ENCODE results near the gene ZNF496. TPM values are rescaled to one million over a fixed set of nuclear protein-coding genes. Genes with fewer than 3 reads are reported as not detected.

Gene ZNF496
- total RNA-seq, 2 donors from 2014 or later, result 29.7 to 32.9 TPM

DNA sequence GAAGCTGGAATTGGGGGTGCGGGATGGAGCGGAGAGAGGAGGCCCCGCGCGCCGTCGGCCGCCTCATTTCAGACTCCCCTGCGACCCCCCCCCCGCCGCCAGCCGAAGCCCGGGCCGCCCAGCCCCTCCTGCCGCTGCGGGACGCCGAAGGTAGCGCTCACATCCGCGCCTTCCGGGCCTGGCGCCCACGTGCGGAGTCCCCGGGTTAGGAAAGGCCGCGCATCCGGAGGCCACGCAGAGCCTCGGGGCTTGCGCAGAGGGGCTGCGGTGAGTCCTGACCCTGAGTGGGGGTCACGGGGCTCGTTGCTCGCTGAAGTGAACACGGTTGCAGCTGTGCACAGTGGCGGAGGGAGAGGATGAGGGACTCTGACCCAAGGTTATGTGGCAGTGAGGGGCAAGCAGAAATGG, 552 bp upstream of the ZNF496 start:
- Mint-ChIP-seq H3K27ac (no peak overlapping the region), H3K9me3 (no peaks in the 10 kb centered on the region), H3K36me3 (ENCODE audit: insufficient read depth in 2 of 2) (peaks cover 4 to 5% of the 10 kb centered on the region in 2 donors), H3K4me3 (peak overlapping the region; percentile 62 to 72), H3K27me3 (ENCODE audit: low read depth) (no peaks in the 10 kb centered on the region), H3K4me1 (ENCODE audit: low read depth) (peaks cover 58% of the 10 kb centered on the region)
- peak; percentile 59 to 66 for ATAC-seq (replicated peaks in 1 of 2)
- peak; percentile 75 to 76 for DNase-seq

- peak overlapping the region; percentile 89 for H3K27ac Mint-ChIP-seq
- no peaks in the 10 kb centered on the region for H3K27me3 Mint-ChIP-seq (ENCODE audit: low read depth)
- peak; percentile 73 to 78 for DNase-seq
- peak overlapping the region; percentile 95 to 96 for H3K4me3 Mint-ChIP-seq
- ATAC-seq (replicated peaks in 1 of 2), result peak; percentile 67 to 73
- H3K9me3 Mint-ChIP-seq, result no peaks in the 10 kb centered on the region
- peaks cover 4 to 7% of the 10 kb centered on the region in 2 donors for H3K36me3 Mint-ChIP-seq (ENCODE audit: insufficient read depth in 2 of 2)
- H3K4me1 Mint-ChIP-seq (ENCODE audit: low read depth), result peaks cover 63% of the 10 kb centered on the region
These were observed 519 bp downstream of the ZNF496 start for GRCh38 chr1:247331172-247331524.

DNA sequence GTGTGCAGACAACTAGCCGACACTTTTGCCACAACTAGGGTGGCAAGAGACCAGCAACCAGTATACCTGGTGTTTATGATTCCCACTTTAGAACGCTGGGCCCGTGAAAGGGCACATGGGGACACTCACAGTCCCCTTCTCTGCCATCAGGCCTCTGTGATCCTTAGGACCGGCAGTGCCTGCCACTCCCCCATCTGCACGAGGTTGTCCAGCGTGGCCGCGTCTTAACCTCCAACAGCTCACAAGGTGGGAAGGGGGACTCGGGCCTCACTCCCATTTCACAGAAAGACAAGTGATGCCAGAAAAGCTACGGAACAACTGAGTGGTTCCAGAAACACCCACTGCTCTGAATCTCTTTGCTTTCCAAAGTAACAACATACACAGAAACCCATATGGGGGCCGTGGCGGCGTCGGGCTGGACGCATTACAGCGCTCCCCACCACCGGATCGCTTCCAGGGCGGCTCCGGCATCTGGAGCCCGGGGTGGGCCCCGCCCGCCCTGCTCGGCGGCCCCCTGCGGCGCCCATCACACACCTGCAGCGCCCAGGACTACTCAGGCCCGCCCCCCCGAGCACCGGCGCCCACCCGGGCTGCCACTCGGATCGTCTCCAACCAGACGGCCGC, 1.0 kb downstream of the ZNF496 start:
- Mint-ChIP-seq H3K9me3 (no peaks in the 10 kb centered on the region), H3K27ac (peak overlapping the region; percentile 89), H3K36me3 (ENCODE audit: insufficient read depth in 2 of 2) (peaks cover 4 to 7% of the 10 kb centered on the region in 2 donors), H3K4me3 (peak overlapping the region; percentile 95 to 96), H3K27me3 (ENCODE audit: low read depth) (no peaks in the 10 kb centered on the region), H3K4me1 (ENCODE audit: low read depth) (peaks cover 64% of the 10 kb centered on the region)
- ATAC-seq (replicated peaks in 1 of 2), result no peak
- DNase-seq, result no peak

- Mint-ChIP-seq H3K27ac (no peak overlapping the region), H3K9me3 (no peaks in the 10 kb centered on the region), H3K36me3 (ENCODE audit: insufficient read depth in 2 of 2) (peaks cover 7% of the 10 kb centered on the region in 2 donors), H3K4me1 (ENCODE audit: low read depth) (peaks cover 51% of the 10 kb centered on the region), H3K4me3 (no peak overlapping the region), H3K27me3 (ENCODE audit: low read depth) (no peaks in the 10 kb centered on the region)
- ATAC-seq (replicated peaks in 1 of 2) (no peak), DNase-seq (no peak)
These were observed 2.5 kb downstream of the ZNF496 start for GRCh38 chr1:247329097-247329617.

GRCh38 chr1:247328311-247328710, 3.4 kb downstream of the ZNF496 start:
- DNase-seq (no peak), ATAC-seq (replicated peaks in 1 of 2) (no peak)
- Mint-ChIP-seq H3K27ac (no peak overlapping the region), H3K9me3 (no peaks in the 10 kb centered on the region), H3K4me1 (ENCODE audit: low read depth) (peaks cover 53% of the 10 kb centered on the region), H3K4me3 (no peak overlapping the region), H3K27me3 (ENCODE audit: low read depth) (no peaks in the 10 kb centered on the region), H3K36me3 (ENCODE audit: insufficient read depth in 2 of 2) (peaks cover 7 to 13% of the 10 kb centered on the region in 2 donors)

GRCh38 chr1:247326411-247327130, 5.1 kb downstream of the ZNF496 start:
- Mint-ChIP-seq H3K27me3 (ENCODE audit: low read depth) (no peaks in the 10 kb centered on the region), H3K4me3 (peak overlapping the region in 1 of 2 donors; percentile 5), H3K9me3 (no peaks in the 10 kb centered on the region), H3K36me3 (ENCODE audit: insufficient read depth in 2 of 2) (peaks cover 9 to 18% of the 10 kb centered on the region in 2 donors), H3K27ac (no peak overlapping the region), H3K4me1 (ENCODE audit: low read depth) (peaks cover 58% of the 10 kb centered on the region)
- no peak for DNase-seq
- ATAC-seq (replicated peaks in 1 of 2), result no peak

DNA sequence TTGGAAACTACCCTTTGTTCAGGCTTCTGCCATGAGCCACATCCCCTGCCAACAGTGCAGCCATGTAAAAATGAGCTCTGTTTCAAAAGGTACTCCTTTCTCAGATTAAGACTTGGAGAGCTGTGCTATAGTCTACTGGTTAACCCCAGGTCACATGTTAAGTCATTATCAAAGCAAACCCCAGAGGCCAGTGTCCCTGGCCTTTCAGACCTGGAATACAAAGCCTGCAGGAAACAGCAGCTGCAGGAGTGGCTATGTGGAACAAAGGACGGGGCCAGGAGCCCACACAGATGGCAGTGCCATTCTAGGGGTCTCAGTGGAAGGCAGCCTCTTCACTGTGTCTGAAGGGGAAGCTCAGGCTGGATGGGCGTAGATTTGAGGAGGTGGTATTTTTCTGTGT, 6.7 kb downstream of the ZNF496 start:
- Mint-ChIP-seq H3K4me3 (no peak overlapping the region), H3K27me3 (ENCODE audit: low read depth) (no peaks in the 10 kb centered on the region), H3K9me3 (no peaks in the 10 kb centered on the region), H3K36me3 (ENCODE audit: insufficient read depth in 2 of 2) (peaks cover 8 to 23% of the 10 kb centered on the region in 2 donors), H3K27ac (no peak overlapping the region), H3K4me1 (ENCODE audit: low read depth) (peaks cover 50% of the 10 kb centered on the region)
- DNase-seq (no peak), ATAC-seq (replicated peaks in 1 of 2) (no peak)

GRCh38 chr1:247324204-247324787, 7.4 kb downstream of the ZNF496 start:
- no peaks in the 10 kb centered on the region for H3K27me3 Mint-ChIP-seq (ENCODE audit: low read depth)
- H3K36me3 Mint-ChIP-seq (ENCODE audit: insufficient read depth in 2 of 2), result peaks cover 8 to 23% of the 10 kb centered on the region in 2 donors
- H3K27ac Mint-ChIP-seq, result no peak overlapping the region
- no peak overlapping the region for H3K4me3 Mint-ChIP-seq
- H3K9me3 Mint-ChIP-seq, result no peaks in the 10 kb centered on the region
- no peak for DNase-seq
- ATAC-seq (replicated peaks in 1 of 2), result no peak
- peaks cover 48% of the 10 kb centered on the region for H3K4me1 Mint-ChIP-seq (ENCODE audit: low read depth)

DNA sequence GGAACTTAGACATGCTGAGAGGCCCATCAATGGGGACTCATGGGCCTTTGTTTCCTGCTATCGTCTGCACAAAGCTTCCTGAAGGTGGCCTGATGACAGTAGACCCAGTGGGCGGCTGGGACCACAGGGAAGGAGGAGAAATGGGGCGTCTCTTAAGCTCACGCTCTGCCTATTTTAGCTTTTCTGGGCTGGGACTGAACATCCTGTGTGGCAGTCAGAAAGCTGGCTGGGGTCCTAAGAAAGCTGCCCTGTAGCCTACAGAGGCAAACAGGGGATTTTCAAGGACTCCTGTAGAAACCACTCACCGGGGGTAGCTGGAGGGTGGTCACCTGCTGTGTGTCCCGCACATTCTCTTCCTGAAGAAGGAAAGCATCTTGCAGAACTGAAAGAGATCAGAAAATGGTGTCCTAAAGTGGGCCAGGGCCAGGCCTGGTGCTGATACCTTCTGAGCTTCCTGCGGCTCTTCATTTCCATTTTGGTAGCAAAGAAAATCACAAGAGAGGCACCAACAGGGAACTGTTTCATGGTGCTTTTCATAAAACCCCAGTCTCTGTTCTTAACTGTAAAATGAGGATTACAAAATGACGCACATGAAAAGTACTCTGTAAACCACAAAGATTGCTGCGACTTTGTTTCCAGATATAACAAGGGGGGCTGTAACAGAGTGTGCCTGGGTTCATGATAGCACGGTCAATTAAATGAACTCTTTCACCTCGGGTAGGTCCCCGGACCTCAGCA, 8.6 kb downstream of the ZNF496 start:
- DNase-seq (peak; percentile 43 to 58), ATAC-seq (replicated peaks in 1 of 2) (peak; percentile 76 to 80)
- Mint-ChIP-seq H3K9me3 (no peaks in the 10 kb centered on the region), H3K4me3 (peak overlapping the region; percentile 77 to 81), H3K27ac (peak overlapping the region; percentile 94), H3K27me3 (ENCODE audit: low read depth) (no peaks in the 10 kb centered on the region), H3K36me3 (ENCODE audit: insufficient read depth in 2 of 2) (peaks cover 5 to 23% of the 10 kb centered on the region in 2 donors), H3K4me1 (ENCODE audit: low read depth) (peaks cover 45% of the 10 kb centered on the region)

DNA sequence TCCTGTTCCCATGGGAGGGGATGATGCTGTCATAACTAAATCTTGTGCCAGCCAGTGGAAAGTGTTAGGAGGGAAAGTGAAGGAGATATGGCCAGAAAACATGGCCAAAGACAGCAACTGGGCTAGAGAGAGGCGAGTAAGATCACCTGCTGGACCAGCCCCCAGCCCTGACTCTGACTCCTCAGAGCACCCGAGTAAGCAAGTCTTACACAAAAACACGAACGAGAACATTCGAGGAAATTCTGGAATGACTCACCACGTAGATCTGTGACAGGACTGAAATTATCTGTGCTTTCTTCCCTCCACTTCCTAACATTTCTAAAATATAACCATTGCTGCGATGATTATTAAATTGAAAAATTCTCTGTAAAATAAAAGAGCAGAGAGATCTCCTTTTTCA, 9.2 kb downstream of the ZNF496 start:
- peaks cover 5 to 23% of the 10 kb centered on the region in 2 donors for H3K36me3 Mint-ChIP-seq (ENCODE audit: insufficient read depth in 2 of 2)
- DNase-seq (peak; percentile 38 to 39), ATAC-seq (replicated peaks in 1 of 2) (peak; percentile 73 to 77)
- H3K27ac Mint-ChIP-seq, result peak overlapping the region; percentile 94
- peaks cover 44% of the 10 kb centered on the region for H3K4me1 Mint-ChIP-seq (ENCODE audit: low read depth)
- no peaks in the 10 kb centered on the region for H3K9me3 Mint-ChIP-seq
- no peaks in the 10 kb centered on the region for H3K27me3 Mint-ChIP-seq (ENCODE audit: low read depth)
- H3K4me3 Mint-ChIP-seq, result peak overlapping the region; percentile 77 to 81

DNA sequence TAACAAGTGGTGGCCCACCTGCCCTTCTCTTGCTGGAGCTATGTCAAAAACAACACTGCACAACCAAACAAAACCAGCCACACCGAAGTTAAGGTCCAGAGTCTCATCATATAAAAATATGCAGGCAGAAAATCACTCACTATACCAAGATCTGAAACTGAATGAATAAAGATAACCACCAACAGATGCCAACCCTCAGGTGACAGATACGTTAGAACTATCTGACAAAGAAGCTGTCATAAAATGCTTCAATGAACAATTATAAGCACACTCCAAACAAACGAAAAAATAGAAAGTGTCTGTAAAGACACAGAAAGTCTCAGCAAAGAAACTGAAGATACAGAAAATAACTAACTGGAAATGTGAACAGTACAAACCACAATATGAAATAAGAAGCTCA, 14.0 kb downstream of the ZNF496 start:
- Mint-ChIP-seq H3K9me3 (no peaks in the 10 kb centered on the region), H3K27ac (peak overlapping the region; percentile 31), H3K4me3 (peak overlapping the region in 1 of 2 donors; percentile 70), H3K27me3 (ENCODE audit: low read depth) (no peaks in the 10 kb centered on the region), H3K36me3 (ENCODE audit: insufficient read depth in 2 of 2) (peaks cover 2 to 20% of the 10 kb centered on the region in 2 donors), H3K4me1 (ENCODE audit: low read depth) (peaks cover 27% of the 10 kb centered on the region)
- DNase-seq, result no peak
- no peak for ATAC-seq (replicated peaks in 1 of 2)

GRCh38 chr1:247316590-247317197, 15.0 kb downstream of the ZNF496 start:
- Mint-ChIP-seq H3K4me3 (no peak overlapping the region), H3K27ac (no peak overlapping the region), H3K4me1 (ENCODE audit: low read depth) (peaks cover 17% of the 10 kb centered on the region), H3K27me3 (ENCODE audit: low read depth) (no peaks in the 10 kb centered on the region), H3K9me3 (no peaks in the 10 kb centered on the region), H3K36me3 (ENCODE audit: insufficient read depth in 2 of 2) (peaks cover 0 to 15% of the 10 kb centered on the region in 2 donors)
- ATAC-seq (replicated peaks in 1 of 2) (no peak), DNase-seq (no peak)
